Anterior cingulate cortex (tissue), 58 donors: ENCODE results near the gene MDFI.

ENCODE experiments used
- DNase-seq, 58 donors: peaks; one replicate each; lab custom pipeline; 2025; lab: John Stamatoyannopoulos, UW

The MDFI gene

GRCh38 chr6:41683523-41684310 lies 45.4 kb downstream of the MDFI start:
- DNase-seq = peak in 56 of 58 donors; percentile 29 to 86 (median 74)

- DNase-seq = no peak
Observed at GRCh38 chr6:41684311-41685180, 46.3 kb downstream of the MDFI start.

- no peak for DNase-seq
Observed at GRCh38 chr6:41685641-41686380, 47.5 kb downstream of the MDFI start.

- no peak for DNase-seq
Observed at GRCh38 chr6:41687501-41688175, 49.4 kb downstream of the MDFI start.

- DNase-seq = peak in 3 of 58 donors; percentile 35 to 75 (median 41)
Observed at GRCh38 chr6:41688256-41688965, 50.1 kb downstream of the MDFI start.

- DNase-seq = peak in 3 of 58 donors; percentile 33 to 58 (median 40)
Observed at GRCh38 chr6:41689171-41690008, 51.1 kb downstream of the MDFI start.

GRCh38 chr6:41690541-41691330 lies 52.5 kb downstream of the MDFI start:
- DNase-seq = no peak

- no peak for DNase-seq
Observed at GRCh38 chr6:41691426-41692079, 53.3 kb downstream of the MDFI start.

GRCh38 chr6:41692080-41692675 lies 53.9 kb downstream of the MDFI start:
- DNase-seq = no peak

GRCh38 chr6:41692730-41693129 lies 54.5 kb downstream of the MDFI start:
- DNase-seq = no peak

- peak in 56 of 58 donors; percentile 12 to 97 (median 85) for DNase-seq
Observed at GRCh38 chr6:41693281-41694240, 55.3 kb downstream of the MDFI start.

- DNase-seq = peak in 3 of 58 donors; percentile 26 to 48 (median 26)
Observed at GRCh38 chr6:41694815-41695526, 56.7 kb downstream of the MDFI start.

- DNase-seq = peak in 12 of 58 donors; percentile 19 to 53 (median 30)
Observed at GRCh38 chr6:41695825-41696224, 57.6 kb downstream of the MDFI start.

GRCh38 chr6:41696788-41697187 lies 58.5 kb downstream of the MDFI start:
- DNase-seq = no peak
